ENCODE measurements around the gene MORN1.

MORN1 gene

DNA sequence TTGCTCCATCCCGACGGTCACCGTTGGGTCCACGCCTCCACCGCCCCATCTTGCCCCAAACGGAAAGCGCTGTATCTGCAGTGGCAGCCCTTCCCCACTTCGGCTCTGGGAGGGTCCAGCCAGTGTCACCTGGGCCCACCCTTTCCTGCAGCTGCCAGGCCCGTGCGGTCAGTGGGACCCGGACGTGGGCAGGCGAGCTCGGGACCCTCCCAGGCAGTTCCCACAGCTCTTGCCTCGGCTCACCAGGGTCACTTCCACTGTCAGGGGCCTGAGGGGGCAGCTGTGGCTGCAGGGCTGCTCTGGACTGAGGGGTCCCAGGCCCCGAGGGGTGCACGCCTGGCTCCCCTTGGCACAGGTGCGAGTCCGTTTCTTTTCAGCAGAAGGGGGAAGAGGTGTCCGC is 82.5 kb downstream of the MORN1 start:
- no peaks in the 10 kb centered on the region for H3K27me3 ChIP-seq (ENCODE audit: insufficient read depth, low read depth, severe bottlenecking)
- H3K4me3 ChIP-seq (ENCODE audit: low read depth, low read length) = no peak overlapping the region
- no peak overlapping the region for H3K27ac ChIP-seq
- TF ChIP-seq, protein P1, sequence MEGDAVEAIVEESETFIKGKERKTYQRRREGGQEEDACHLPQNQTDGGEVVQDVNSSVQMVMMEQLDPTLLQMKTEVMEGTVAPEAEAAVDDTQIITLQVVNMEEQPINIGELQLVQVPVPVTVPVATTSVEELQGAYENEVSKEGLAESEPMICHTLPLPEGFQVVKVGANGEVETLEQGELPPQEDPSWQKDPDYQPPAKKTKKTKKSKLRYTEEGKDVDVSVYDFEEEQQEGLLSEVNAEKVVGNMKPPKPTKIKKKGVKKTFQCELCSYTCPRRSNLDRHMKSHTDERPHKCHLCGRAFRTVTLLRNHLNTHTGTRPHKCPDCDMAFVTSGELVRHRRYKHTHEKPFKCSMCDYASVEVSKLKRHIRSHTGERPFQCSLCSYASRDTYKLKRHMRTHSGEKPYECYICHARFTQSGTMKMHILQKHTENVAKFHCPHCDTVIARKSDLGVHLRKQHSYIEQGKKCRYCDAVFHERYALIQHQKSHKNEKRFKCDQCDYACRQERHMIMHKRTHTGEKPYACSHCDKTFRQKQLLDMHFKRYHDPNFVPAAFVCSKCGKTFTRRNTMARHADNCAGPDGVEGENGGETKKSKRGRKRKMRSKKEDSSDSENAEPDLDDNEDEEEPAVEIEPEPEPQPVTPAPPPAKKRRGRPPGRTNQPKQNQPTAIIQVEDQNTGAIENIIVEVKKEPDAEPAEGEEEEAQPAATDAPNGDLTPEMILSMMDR (IDR thresholded peaks at IDR 0.05; ENCODE audit: low read depth, low read length) = no peak
- H3K9me3 ChIP-seq (ENCODE audit: severe bottlenecking) = no peaks in the 10 kb centered on the region
- peaks cover 47% of the 10 kb centered on the region for H3K36me3 ChIP-seq
- no peak for DNase-seq

DNA sequence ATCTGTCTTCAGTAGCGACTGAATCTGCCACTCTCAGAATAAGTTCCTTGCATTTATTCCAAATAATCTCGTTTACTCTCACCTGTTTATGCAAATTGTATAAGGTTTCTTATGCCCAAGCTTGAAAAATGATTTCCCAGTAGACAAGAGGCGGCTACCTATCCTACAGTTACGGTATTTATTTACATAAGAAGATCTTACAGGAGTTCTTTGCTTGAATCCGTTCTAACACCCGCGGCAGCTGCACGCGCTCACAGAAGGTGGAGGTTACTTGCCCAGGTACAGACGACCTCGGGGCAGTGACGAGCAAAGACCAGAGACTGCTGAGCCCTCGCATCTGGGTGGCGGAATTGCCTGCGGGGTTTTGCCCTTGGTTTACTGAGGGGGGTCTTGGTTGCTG is 83.4 kb downstream of the MORN1 start:
- Histone ChIP-seq H3K4me3 (ENCODE audit: low read depth, low read length) (no peak overlapping the region), H3K36me3 (peaks cover 47% of the 10 kb centered on the region), H3K27ac (no peak overlapping the region; the same call in 1 of the 2 replicates), H3K27me3 (ENCODE audit: insufficient read depth, low read depth, severe bottlenecking) (no peaks in the 10 kb centered on the region), H3K9me3 (ENCODE audit: severe bottlenecking) (no peaks in the 10 kb centered on the region)
- TF ChIP-seq, protein P1 (IDR thresholded peaks at IDR 0.05; ENCODE audit: low read depth, low read length) = no peak
- DNase-seq = no peak

DNA sequence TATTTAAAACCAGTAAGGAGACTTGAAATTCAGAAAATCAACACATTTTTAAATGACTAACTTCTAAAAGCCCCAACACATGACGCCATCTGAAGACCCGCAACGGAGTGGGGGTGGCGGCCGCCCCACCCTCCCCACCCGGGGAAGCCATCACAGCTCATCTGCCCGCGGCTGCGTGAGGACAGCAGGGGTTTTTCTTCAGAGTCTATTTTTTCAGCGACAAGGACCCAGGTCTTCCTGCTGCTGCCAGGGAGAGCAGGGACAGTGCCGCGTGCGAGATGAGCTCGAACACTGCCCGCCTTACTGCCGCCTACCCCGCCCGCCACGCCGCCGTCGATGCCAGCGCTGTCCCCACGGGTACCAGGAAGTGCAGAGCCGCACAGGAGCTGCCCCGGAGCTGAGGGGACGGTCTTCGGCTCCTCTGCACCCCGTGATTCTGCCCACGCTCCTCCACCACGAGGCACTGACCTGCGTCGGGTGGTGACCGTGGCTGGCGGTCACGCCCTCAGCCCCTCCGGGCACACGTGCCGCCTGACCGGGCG is 84.2 kb downstream of the MORN1 start:
- no peak for DNase-seq

DNA sequence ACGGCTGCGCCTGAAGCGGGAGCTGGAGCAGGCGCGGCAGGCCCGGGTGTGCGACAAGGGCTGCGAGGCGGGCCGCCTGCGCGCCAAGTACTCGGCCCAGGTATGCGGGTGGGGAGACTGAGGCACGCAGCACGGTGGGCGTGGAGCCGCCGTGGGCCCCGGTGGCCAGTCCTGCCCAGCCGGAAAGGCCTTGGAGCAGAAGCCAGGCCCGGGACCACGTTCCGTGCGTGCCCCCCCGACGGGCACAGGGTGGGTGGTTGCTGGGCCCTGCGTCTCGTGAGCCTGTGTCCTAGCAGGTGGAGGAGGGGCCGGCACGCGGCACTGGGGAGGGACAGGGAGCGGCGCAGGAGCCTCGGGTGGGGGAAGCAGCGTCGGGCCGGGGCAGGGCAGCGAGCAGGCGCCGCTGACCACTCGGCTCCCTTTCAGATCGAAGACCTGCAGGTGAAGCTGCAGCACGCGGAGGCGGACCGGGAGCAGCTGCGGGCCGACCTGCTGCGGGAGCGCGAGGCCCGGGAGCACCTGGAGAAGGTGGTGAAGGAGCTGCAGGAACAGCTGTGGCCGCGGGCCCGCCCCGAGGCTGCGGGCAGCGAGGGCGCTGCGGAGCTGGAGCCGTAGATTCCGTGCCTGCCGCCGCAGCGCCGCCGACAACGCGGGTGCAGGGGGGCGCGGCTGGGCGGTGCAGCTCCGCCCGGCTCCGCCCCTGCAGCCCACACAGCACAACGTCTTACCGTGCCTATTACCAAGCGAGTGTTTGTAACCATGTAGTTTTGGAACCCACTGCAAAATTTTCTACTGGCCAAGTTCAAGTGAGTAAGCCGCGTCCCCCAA is 85.0 kb downstream of the MORN1 start:
- no peaks in the 10 kb centered on the region for H3K27me3 ChIP-seq (ENCODE audit: insufficient read depth, low read depth, severe bottlenecking)
- H3K9me3 ChIP-seq (ENCODE audit: severe bottlenecking) = no peaks in the 10 kb centered on the region
- no peak overlapping the region for H3K4me3 ChIP-seq (ENCODE audit: low read depth, low read length)
- H3K36me3 ChIP-seq = peaks cover 47% of the 10 kb centered on the region
- DNase-seq = no peak
- TF ChIP-seq, protein P1 (IDR thresholded peaks at IDR 0.05; ENCODE audit: low read depth, low read length) = no peak
- no peak overlapping the region for H3K27ac ChIP-seq

More for the DNA sequence above, 84.2 kb downstream of the MORN1 start:
- H3K9me3 ChIP-seq (ENCODE audit: severe bottlenecking) = no peaks in the 10 kb centered on the region
- H3K4me3 ChIP-seq (ENCODE audit: low read depth, low read length) = no peak overlapping the region
- peaks cover 47% of the 10 kb centered on the region for H3K36me3 ChIP-seq
- TF ChIP-seq, protein P1 (IDR thresholded peaks at IDR 0.05; ENCODE audit: low read depth, low read length) = no peak
- H3K27ac ChIP-seq = no peak overlapping the region
- no peaks in the 10 kb centered on the region for H3K27me3 ChIP-seq (ENCODE audit: insufficient read depth, low read depth, severe bottlenecking)

DNA sequence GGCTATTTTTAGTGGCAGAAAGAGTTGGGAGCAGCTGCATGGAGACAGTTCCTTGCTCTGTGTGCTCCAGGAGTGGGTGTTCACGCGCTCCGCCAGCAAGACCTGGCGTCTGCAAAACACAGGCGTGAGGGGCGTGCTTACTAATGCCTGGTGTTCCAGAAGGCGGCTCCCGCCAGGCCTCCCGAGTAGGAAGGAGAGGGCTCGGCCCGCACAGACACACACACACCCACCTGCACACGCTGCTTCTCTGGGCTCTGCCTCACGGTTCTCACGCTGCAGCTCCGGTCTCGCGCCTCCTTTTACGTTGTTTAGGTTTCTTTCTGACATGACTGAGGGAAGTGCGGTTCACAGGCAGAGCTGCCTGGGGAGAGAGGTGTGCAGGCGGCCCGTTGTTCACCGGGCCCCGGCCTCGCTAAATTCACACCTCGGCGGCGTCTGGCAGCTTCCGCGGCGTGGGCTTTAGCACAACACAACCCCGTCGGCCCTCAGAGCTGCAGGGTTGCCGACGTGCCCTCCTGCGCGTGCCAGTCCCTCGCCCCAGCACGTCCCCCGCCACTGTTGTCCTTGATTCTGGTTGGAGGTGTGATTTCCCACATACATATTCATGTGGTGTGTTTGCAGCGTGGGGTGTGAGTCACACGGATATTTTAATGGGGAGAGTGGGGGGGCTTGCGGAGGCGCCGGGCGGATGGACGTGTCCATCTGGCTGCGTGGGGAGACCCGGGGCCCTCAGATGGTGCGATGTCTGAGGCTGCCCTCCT is 86.3 kb downstream of the MORN1 start:
- TF ChIP-seq, protein P1 (IDR thresholded peaks at IDR 0.05; ENCODE audit: low read depth, low read length) = no peak
- H3K27ac ChIP-seq = no peak overlapping the region
- peaks cover 47% of the 10 kb centered on the region for H3K36me3 ChIP-seq
- DNase-seq = no peak
- no peak overlapping the region for H3K4me3 ChIP-seq (ENCODE audit: low read depth, low read length)
- no peaks in the 10 kb centered on the region for H3K27me3 ChIP-seq (ENCODE audit: insufficient read depth, low read depth, severe bottlenecking)
- no peaks in the 10 kb centered on the region for H3K9me3 ChIP-seq (ENCODE audit: severe bottlenecking)
